ENCODE data around the gene FGF3.

FGF3 gene

DNA sequence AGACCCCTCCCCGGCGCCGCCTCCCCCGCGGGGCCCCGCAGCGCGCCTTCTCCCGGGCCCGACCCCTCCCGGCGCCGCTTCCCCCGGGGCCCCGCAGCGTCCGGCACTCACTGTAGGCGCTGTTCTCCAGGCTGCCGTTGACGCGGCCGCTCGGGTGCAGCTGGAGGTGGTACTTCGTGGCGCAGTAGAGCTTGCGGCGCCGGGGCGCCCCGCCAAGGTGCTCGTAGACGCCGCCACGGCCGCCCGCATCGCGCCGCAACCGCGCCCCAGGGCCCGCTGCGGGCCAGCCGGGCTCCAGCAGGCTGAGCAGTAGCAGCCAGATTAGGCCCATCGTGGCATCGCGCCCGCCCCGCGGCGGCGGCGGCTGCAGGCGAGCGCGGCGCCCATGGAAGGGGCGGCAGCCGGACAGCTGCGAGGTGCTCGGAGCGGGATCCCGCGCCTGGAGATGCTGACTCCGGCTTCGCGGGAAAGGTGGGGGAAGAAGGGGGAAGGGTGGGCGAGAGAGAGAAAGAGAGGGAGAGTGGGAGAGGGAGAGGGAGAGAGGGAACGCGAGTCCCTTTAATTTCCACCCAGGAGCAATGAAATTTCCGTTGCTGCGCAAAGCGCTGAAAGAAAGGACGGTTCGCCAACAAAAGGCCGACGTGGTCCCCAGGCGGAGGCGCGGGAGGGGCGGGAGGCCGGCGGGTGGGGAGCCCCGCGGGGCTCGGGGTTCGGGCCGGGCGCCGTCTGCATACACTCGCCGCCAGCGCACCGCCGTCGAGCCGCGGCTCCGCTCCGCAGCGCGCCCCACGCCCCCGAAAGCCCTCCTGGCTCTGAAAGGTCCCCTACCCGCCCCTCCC, at the start of gene FGF3:
Gene FGF3 (minus strand): TSS at position 814 of the 839 bp plus-strand sequence. CDS start 483 bp downstream, at position 331.
- DNase-seq, result no peak

DNA sequence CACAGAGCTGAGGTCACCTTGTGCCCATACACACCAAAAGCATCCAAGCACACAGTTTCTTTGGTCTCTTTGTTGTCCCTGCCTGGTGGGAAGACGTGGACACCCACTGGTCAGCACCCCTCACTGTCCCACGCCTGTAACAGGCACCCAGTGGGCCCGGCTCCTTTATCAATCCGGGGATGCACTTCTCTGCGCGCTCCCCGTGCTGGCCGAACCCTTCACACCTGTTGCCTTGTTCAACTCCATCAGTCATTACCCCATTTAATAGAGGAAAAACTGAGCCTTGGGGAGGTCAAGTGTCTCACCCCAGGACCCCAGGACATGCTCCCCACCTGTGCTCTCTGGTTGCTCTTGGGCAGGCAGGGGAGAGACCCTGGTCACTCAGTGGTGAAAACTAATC, 49.7 kb upstream of the FGF3 start:
- DNase-seq, result no peak

DNA sequence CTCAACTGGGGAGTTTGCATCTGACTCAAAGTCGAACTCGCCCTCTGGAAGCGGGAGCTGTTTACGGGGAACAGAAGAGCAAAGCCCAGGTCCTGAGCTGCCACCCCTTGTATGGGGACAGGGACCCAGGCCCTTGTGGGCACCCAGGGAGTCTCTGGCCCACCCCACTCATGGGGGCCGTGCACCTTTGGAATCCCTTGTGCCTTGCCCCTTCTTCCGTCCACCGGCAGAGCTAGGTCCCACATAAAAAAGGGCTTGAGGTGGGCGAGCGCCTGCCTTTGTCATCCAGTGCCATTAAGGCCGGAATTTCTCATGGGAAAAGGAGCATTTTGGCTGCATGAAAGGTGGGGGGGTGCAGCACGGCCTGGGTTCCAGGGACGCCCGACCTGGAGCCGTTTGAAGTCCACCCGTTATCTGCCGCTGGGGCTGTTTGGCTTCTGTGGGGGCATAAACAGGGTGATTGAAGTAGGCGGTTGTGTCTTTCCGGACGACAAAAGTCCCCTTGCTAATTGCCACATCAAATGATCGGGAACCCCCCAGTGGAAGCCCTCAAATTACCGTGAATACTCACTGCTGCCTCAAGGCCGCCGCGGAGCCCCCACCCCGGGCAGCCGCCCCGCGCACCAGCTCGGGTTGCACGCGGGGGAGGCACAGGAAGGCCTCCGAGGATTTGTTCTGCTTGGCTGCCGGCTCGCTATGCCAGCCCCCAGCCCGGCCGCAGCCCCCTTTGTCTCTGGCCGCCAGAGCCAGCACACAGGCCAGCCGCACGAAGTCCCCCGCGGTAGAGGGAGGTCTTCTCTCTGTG, 49.0 kb upstream of the FGF3 start:
- no peak for DNase-seq

DNA sequence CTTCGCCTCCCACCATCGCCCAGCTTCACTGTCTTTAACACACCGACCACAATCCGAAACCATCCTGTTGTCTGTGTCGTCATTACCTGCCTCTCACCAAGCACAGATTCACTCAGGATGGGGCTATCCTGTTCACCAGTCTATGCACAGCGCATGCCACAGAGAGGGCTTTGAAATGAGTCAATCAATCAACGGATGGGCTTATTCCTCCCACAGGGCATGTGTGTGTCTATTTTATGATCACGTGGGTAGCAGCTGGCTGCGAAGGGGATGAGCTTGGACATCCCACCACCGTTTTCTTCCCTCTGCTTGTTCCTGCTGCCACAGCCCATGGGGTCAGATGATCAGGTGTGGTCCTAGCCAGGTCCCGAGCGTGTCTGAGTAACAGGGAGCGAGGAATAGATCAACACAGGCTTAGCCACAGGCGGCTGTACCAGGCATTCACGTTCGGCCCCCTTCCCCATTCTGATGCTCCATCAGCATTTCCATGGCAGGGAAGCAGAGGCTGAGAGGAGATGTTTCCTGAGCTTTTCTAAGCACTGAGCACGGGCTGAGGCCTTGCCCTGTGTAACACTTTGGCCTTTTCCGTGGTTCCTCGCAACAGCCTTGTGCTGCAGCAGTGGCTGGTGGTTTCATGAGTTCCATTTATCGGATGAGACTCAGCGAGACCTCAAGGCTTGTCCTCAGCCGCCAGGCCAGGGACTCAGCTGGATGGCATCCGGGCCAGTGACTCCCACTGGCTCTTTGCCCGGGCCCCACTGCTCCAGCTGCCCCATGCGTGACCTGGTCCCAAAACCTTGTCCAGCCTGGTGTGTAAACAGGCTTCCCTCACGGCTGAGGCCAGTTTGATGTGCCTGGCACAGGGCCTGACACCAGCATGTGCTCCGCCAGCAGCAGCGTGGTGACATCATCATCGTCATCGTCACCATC, 48.1 kb upstream of the FGF3 start:
- DNase-seq, result no peak

DNA sequence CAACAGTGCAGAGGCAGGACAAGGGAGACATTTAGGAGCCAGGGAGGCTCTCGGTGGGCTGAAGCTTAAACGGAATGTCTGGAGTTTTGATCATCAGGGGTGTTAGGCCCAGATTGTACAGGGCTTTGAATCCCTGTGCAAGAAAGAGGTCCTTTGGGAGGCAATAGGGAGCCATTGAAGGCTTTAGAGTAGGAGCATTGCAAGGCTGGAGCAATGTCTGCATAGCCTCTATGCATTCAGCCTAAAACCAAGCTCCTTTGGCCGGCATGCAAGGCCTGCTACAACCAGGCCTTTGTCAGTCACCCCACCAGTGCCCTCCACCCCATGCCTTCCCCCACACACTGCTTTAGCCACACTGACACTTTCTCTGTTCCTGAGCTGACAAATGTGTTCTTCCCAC, 47.4 kb upstream of the FGF3 start:
- DNase-seq, result no peak

DNA sequence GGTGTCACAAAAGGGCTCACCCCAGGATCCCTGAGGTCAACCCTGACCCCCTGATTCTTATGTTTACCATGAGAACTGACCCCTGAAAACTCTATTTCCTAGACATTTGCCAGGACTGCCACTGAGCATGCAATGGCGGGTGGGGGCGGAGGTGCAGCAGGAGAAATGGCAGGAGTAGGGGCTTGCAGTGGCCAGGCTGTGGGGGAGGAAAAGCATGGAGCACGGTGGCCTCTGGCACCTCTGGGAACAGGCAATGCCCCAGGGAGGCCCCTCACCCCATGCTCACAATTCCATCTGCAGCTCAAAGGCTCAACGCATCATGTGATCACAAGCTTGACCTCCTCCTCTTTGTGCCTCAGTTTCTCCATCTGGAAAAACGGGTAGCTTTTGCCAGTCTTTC, 46.5 kb upstream of the FGF3 start:
- DNase-seq, result no peak

- no peak for DNase-seq
Measured at GRCh38 chr11:69864686-69865661, 45.8 kb upstream of the FGF3 start.

- no peak for DNase-seq
Measured at GRCh38 chr11:69863544-69864200, 44.5 kb upstream of the FGF3 start.

- no peak for DNase-seq
Measured at GRCh38 chr11:69862797-69863543, 43.8 kb upstream of the FGF3 start.

- DNase-seq, result no peak
Measured at GRCh38 chr11:69862331-69862771, 43.1 kb upstream of the FGF3 start.

DNA sequence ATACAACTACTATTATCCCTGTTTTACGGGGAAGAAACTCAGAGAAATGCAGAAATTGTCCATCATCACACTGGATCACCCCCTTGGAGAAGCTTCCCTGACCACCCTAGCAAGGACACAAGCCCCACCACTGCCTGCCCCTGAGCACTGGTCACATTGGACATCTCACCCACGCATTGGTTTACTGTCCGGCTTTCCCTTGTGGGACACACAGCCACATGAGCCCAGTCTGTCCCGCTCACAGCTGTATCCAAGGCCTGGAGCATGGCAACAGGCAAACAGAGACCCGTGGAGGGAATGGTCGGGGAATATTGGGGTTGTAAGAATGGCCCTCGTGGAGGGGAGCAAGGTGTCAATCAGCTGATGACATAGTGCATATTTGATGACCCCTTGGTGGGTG, 42.7 kb upstream of the FGF3 start:
- no peak for DNase-seq

DNA sequence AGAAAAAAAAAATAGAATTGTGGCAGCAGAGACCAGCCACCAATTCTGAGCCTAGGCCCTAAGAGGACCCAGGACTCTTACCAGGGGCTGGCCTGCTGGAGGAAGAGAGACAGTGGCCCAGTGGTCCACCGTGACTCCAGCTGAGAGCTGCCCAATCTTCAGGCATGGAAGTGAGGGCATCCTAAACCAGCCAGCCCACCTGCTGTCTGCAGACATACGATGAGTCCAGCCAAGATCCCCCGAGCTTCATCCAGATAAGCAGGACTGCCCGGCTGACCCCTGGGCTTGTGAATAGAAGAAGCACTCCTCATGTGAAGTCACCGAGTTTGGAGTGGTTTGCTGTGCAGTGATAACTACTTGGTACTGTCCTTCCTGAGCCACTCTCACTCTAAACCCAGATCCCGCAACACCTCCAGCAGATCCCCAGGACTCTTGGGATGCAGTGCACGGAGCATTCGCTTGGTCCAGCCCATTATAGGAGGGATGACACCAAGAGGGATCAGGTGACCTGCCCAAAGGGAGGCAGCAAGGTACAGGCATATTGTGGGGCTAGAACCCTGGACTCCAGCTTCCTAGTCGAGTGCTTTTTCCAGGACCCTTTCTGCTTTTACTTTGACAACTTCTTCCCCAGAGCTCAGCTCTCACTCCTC, 41.7 kb upstream of the FGF3 start:
- no peak for DNase-seq

DNA sequence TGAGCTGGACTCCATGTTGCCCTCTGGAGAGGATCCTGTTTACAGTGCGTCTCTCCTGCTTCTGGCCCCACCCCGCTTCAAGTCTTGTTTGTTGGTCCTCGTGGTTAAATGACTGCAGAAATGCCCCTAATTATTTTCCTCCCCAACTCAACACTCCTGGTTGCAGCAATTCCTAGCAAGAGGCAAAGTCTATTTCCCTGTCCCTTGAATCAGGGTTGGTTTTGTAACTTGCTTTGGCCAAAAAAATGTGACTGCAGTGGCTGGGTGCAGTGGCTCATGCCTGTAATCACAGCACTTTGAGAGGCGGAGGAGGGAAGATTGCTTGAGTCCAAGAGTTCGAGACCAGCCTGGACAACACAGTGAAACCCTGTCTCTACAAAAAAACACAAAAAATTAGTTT, 41.0 kb upstream of the FGF3 start:
- no peak for DNase-seq

DNA sequence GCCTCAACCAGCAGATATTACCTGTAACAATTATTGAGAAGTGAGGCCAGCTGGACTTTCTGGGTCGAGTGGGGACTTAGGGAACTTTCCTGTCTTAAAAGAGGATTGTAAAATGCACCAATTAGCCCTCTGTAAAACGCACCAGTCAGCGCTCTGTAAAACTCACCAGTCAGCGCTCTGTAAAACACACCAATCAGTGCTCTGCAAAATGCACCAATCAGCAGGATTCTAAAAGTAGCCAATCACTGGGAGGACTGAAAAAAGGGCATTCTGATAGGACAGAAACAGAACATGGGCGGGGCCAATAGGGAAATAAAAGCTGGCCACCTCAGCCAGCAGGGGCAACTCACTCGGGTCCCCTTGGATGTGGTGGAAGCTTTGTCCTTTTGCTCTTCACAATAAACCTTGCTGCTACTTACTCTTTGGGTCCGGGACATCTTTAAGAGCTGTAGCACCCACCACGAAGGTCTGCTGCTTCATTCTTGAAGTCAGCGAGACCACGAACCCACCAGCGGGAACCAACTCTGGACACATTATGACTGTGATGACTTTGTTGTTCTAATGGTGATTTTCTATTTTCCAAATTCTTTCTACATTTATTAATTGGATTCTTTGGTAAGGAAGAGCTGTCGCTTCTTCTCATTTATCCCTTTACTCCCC, 40.2 kb upstream of the FGF3 start:
- DNase-seq, result no peak

- DNase-seq, result no peak
Measured at GRCh38 chr11:69855421-69855820, 36.2 kb upstream of the FGF3 start.

GRCh38 chr11:69854713-69855112, 35.5 kb upstream of the FGF3 start:
- no peak for DNase-seq

- no peak for DNase-seq
Measured at GRCh38 chr11:69852056-69852455, 32.8 kb upstream of the FGF3 start.

- DNase-seq, result no peak
Measured at GRCh38 chr11:69848201-69848600, 29.0 kb upstream of the FGF3 start.

DNA sequence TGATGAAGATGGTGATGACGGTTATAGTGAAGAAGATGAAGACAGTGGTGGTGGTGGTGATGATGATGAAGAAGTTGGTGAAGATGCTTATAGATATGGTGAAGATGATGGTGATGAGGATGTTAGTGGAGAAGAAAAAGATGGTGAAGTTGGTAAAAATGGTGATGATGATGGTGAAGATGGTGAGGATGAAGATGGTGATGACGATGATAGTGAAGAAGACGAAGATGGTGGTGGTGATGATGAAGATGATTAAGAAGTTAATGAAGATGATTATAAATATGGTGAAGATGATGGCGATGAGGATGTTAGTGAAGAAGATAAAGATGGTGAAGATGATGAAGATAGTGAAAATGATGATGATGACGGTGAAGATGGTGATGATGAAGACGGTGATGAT, 25.2 kb upstream of the FGF3 start:
- DNase-seq, result no peak
